ENCODE data around the gene ETS2.
"Not testable (repeated sequence)": the region's sequence is repeated elsewhere in the genome, so short reads cannot be mapped to it uniquely, and the experiment has no call there.

ETS2 gene

GRCh38 chr21:38839328-38840286 is 33.9 kb downstream of the ETS2 start:
- no peak for DNase-seq

GRCh38 chr21:38840456-38841300 is 34.9 kb downstream of the ETS2 start:
- DNase-seq: no peak

GRCh38 chr21:38841472-38841871 is 35.7 kb downstream of the ETS2 start:
- no peak for DNase-seq

- DNase-seq: no peak
These were observed 36.4 kb downstream of the ETS2 start for GRCh38 chr21:38842079-38842478.

GRCh38 chr21:38843379-38843778 is 37.6 kb downstream of the ETS2 start:
- DNase-seq: no peak

- no peak for DNase-seq
These were observed 38.2 kb downstream of the ETS2 start for GRCh38 chr21:38843806-38844503.

GRCh38 chr21:38845374-38845773 is 39.6 kb downstream of the ETS2 start:
- DNase-seq: not testable (repeated sequence)

GRCh38 chr21:38847556-38847955 is 41.8 kb downstream of the ETS2 start:
- no peak for DNase-seq

GRCh38 chr21:38848187-38848609 is 42.5 kb downstream of the ETS2 start:
- DNase-seq: no peak

- DNase-seq: no peak
These were observed 44.0 kb downstream of the ETS2 start for GRCh38 chr21:38849776-38850175.

- no peak for DNase-seq
These were observed 44.7 kb downstream of the ETS2 start for GRCh38 chr21:38850277-38850951.

- no peak for DNase-seq
These were observed 45.4 kb downstream of the ETS2 start for GRCh38 chr21:38851101-38851500.

GRCh38 chr21:38852278-38852677 is 46.5 kb downstream of the ETS2 start:
- DNase-seq: no peak

- DNase-seq: no peak
These were observed 47.0 kb downstream of the ETS2 start for GRCh38 chr21:38852708-38853107.

- DNase-seq: no peak
These were observed 47.7 kb downstream of the ETS2 start for GRCh38 chr21:38853421-38853919.

GRCh38 chr21:38857152-38857825 is 51.6 kb downstream of the ETS2 start:
- no peak for DNase-seq

- no peak for DNase-seq
These were observed 52.5 kb downstream of the ETS2 start for GRCh38 chr21:38858026-38858811.

GRCh38 chr21:38858812-38859205 is 53.1 kb downstream of the ETS2 start:
- no peak for DNase-seq

- no peak for DNase-seq
These were observed 54.1 kb downstream of the ETS2 start for GRCh38 chr21:38859852-38860251.

GRCh38 chr21:38861056-38861455 is 55.3 kb downstream of the ETS2 start:
- no peak for DNase-seq

All from cortex of kidney (tissue), 1 donor.